Astrocyte of the spinal cord (primary cell): ENCODE data around the gene COL2A1.
"Not testable (repeated sequence)": the region's sequence is repeated elsewhere in the genome, so short reads cannot be mapped to it uniquely, and the experiment has no call there.

Source experiments
- DNase-seq: peaks from one replicate; pipeline ENCODE4 v3.0.0; 2011; ENCODE audit warnings: low read depth, low spot score
- H3K4me3 ChIP-seq: 2 replicates; pipeline ENCODE4 v1.5.1; 2011; ENCODE audit warnings: low read depth, mild to moderate bottlenecking, low read length, moderate library complexity
- CTCF ChIP-seq: IDR thresholded peaks from 2 replicates; pipeline ENCODE4 v1.5.1; 2012; ENCODE audit warnings: low read depth, mild to moderate bottlenecking, low read length, inconsistent platforms
- in situ Hi-C: cut with HindIII; loops from 2 replicates; pipeline ENCODE4 v1.10.0; 2017; ENCODE audit warnings: low sequenced_read_pairs

Gene COL2A1

DNA sequence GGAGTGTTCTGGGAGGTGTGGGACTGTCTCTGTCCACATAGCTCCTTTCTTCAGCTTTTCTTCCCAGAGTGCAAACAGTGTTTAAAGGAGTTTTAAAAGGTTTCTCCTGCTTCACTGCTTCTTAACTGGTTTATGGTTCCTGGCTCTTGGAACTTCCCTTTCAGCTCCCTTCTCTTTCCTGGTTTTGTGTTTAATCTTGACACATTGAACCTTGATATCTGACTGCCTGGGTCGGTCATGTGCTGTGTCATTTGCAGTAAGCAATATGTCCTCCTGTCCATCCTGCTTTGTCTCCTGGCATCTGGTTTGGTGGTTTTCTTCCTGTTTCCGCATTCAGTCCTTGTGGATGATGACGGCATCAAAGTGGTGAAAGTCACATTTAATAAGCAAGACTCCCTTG, 38.7 kb downstream of the COL2A1 start:
- no peak for DNase-seq
- no peak for TF ChIP-seq CTCF
- no peak overlapping the region for H3K4me3 ChIP-seq
- in situ Hi-C loops: no loop called here

DNA sequence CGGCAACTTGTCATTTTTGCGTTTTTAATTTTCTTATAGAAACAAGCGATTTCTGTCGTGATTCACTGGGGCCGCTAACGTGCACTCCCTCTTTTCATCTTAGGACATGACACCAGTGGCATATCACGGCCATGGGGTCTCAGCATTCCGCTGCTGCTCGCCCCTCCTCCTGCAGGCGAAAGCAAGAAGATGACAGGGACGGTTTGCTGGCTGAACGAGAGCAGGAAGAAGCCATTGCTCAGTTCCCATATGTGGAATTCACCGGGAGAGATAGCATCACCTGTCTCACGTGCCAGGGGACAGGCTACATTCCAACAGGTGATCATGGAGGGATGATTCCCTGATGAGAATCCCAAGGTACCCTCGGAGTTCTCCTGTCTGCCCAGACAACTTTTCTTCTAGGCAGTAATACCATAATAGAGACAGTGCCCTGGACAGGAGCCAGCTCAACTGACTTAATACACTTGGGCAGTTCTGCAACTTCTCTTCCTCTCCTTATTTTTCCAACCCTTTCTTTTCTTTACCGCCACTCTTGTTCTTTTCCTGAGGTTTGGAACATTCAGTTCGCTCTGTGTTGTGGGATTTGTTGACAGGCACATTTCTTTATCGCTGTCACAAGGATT, 40.1 kb downstream of the COL2A1 start:
- no peak for DNase-seq
- in situ Hi-C loops: no loop called here
- H3K4me3 ChIP-seq: peak overlapping the region; percentile 84
- TF ChIP-seq CTCF: no peak

GRCh38 chr12:47963340-47964040, 40.8 kb downstream of the COL2A1 start, which contains the start of gene TMEM106C:
Gene TMEM106C (plus strand): TSS chr12:47963596. CDS start chr12:47964237, 641 bp downstream.
- H3K4me3 ChIP-seq: peak within 1 kb of the TSS; percentile 84
- peak; percentile 89 for DNase-seq
- in situ Hi-C loops: no loop called here
- peak; percentile 98 for TF ChIP-seq CTCF

GRCh38 chr12:47962198-47962597, 42.1 kb downstream of the COL2A1 start:
- DNase-seq: no peak
- H3K4me3 ChIP-seq: no peak overlapping the region
- in situ Hi-C loops: no loop called here
- TF ChIP-seq CTCF: no peak

- in situ Hi-C loops, DNase-seq, H3K4me3 ChIP-seq: not testable (repeated sequence)
Observed at GRCh38 chr12:47957671-47958070, 46.6 kb downstream of the COL2A1 start.

DNA sequence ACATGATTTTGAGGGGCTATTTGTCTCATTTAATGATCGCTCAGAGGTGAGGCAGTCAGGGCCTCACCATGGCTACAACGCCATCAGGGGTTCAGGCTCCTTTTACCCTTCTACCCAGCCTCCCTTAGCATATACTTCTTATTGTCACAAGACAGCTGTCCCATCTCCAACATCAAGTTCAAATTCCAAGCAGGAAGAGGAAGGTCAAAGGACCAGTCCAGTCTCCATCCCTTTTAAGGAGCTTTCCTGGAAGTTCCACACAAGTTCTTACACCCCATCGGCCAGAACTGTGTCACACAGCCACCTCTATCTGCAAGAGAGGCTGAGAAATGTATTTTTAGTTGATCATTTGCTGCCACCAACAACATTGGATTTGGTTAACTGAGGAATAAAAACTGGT, 49.2 kb downstream of the COL2A1 start:
- no peak for TF ChIP-seq CTCF
- no peak for DNase-seq
- no peak overlapping the region for H3K4me3 ChIP-seq
- in situ Hi-C loops: no loop called here

DNA sequence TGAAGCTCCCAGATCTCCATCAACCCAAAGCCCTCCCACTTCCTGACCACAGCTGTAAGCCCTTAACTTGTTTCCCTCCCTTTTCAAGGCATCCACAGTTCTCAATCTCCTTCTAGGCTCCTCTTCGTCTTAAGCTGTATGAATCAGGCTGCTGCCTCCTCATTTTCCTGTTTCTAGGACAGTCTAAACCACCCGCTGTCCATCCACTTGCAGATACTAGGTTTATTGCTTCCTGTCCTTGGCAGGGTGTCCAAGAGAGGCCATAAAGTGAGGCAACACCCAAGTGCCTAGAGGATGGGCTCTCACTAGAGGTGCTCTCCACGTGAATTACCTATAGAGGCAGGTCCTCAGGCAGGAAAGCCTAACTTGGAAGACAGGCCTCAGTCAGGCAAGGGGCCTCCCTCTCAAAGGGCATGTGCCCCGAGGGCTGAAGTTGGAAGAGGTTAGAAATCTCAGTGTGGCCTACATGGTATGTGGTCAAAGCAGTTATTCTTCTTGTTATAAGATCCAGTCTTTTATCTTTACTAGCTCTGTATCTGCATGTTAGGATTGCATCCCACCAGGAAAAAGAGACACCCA, 49.7 kb downstream of the COL2A1 start:
- no peak for TF ChIP-seq CTCF
- in situ Hi-C loops: no loop called here
- H3K4me3 ChIP-seq: no peak overlapping the region
- no peak for DNase-seq
